Thyroid gland (tissue), 4 donors: ENCODE measurements around the gene ADGRD1.

Experiments
- POLR2A ChIP-seq, 2 donors: fragments of 450-650 bp; IDR thresholded peaks; one replicate each; pipeline ENCODE4 v1.6.1; 2017; ENCODE audit warnings: antibody characterized with exemption in 2 of 2, mild to moderate bottlenecking in 2 of 2, moderate library complexity in 1 of 2
- TF ChIP-seq, protein P1 (sequence below), 6 experiments: fragments of 200-600 bp in 3 of 6; fragments of 450-650 bp in 3 of 6; sonication (generic) in 3 of 6; IDR thresholded peaks; one replicate each; pipeline ENCODE4 v1.5.1; 2016 to 2019; ENCODE audit warnings: antibody characterized with exemption in 6 of 6, mild to moderate bottlenecking in 2 of 6, inconsistent platforms in 1 of 6, moderate library complexity in 1 of 6

DNA sequence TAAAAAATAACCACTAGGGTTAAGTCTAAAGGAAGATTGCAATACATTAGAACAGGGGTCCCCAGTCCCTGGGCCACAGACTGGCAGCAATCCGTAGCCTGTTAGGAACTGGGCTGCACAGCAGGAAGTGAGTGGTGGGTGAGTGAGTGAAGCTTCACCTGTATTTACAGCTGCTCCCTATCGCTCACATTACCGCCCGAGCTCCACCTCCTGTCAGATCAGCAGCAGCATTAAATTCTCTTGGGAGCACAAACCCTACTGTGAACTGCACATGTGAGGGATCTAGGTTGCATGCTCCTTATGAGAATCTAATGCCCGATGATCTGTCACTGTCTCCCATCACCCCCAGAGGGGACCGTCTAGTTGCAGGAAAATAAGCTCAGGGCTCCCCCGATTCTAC, 15.5 kb downstream of the ADGRD1 start:
- TF ChIP-seq POLR2A (IDR thresholded peaks at IDR 0.05), result no peak
- TF ChIP-seq, protein P1, sequence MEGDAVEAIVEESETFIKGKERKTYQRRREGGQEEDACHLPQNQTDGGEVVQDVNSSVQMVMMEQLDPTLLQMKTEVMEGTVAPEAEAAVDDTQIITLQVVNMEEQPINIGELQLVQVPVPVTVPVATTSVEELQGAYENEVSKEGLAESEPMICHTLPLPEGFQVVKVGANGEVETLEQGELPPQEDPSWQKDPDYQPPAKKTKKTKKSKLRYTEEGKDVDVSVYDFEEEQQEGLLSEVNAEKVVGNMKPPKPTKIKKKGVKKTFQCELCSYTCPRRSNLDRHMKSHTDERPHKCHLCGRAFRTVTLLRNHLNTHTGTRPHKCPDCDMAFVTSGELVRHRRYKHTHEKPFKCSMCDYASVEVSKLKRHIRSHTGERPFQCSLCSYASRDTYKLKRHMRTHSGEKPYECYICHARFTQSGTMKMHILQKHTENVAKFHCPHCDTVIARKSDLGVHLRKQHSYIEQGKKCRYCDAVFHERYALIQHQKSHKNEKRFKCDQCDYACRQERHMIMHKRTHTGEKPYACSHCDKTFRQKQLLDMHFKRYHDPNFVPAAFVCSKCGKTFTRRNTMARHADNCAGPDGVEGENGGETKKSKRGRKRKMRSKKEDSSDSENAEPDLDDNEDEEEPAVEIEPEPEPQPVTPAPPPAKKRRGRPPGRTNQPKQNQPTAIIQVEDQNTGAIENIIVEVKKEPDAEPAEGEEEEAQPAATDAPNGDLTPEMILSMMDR (IDR thresholded peaks at IDR 0.05), result no peak
